ENCODE results near the gene NDST3. TPM values are rescaled to one million over a fixed set of nuclear protein-coding genes. Genes with fewer than 3 reads are reported as not detected.

NDST3 gene
- total RNA-seq = under 1 TPM; 0.09 to 0.25 TPM
- long read RNA-seq, partial matches to known transcripts = 0 of 1 reads
- long read RNA-seq, other reads (novel, unspliced or antisense) = 1 of 1 reads

- peak; percentile 36 to 39 for DNase-seq
- peak; percentile 59 for ATAC-seq
- intact Hi-C loops (cut with DNase I, micrococcal nuclease) = no loop called here
Observed at GRCh38 chr4:118034053-118034785, at the start of gene NDST3. Gene NDST3 (plus strand): TSS chr4:118034486. CDS start chr4:118053911, 19,425 bp downstream.

GRCh38 chr4:117986321-117986720 lies 48.0 kb upstream of the NDST3 start:
- DNase-seq (no peak), ATAC-seq (no peak)
- intact Hi-C loops (cut with DNase I, micrococcal nuclease) = no loop called here

- intact Hi-C loops (cut with DNase I, micrococcal nuclease) = no loop called here
- DNase-seq (no peak), ATAC-seq (no peak)
Observed at GRCh38 chr4:117987464-117987863, 46.8 kb upstream of the NDST3 start.

- ATAC-seq (no peak), DNase-seq (no peak)
- intact Hi-C loops (cut with DNase I, micrococcal nuclease) = no loop called here
Observed at GRCh38 chr4:117996891-117997290, 37.4 kb upstream of the NDST3 start.

GRCh38 chr4:118004088-118004487 lies 30.2 kb upstream of the NDST3 start:
- ATAC-seq = no peak
- intact Hi-C loops (cut with DNase I, micrococcal nuclease) = no loop called here

GRCh38 chr4:118005883-118006282 lies 28.4 kb upstream of the NDST3 start:
- no peak for DNase-seq
- intact Hi-C loops (cut with DNase I, micrococcal nuclease) = no loop called here

More at GRCh38 chr4:118004088-118004487, 30.2 kb upstream of the NDST3 start:
- no peak for DNase-seq

GRCh38 chr4:118012142-118012541 lies 22.1 kb upstream of the NDST3 start:
- DNase-seq (no peak), ATAC-seq (no peak)
- intact Hi-C loops (cut with DNase I, micrococcal nuclease) = no loop called here

More at GRCh38 chr4:118005883-118006282, 28.4 kb upstream of the NDST3 start:
- no peak for ATAC-seq

- ATAC-seq (no peak), DNase-seq (no peak)
- intact Hi-C loops (cut with DNase I, micrococcal nuclease) = no loop called here
Observed at GRCh38 chr4:118014831-118015230, 19.5 kb upstream of the NDST3 start.

- no peak for DNase-seq
- intact Hi-C loops (cut with DNase I, micrococcal nuclease) = no loop called here
- no peak for ATAC-seq
Observed at GRCh38 chr4:118018381-118019145, 15.7 kb upstream of the NDST3 start.

- intact Hi-C loops (cut with DNase I, micrococcal nuclease) = no loop called here
- no peak for DNase-seq
- no peak for ATAC-seq
Observed at GRCh38 chr4:118026806-118027205, 7.5 kb upstream of the NDST3 start.

GRCh38 chr4:118029224-118029623 lies 5.1 kb upstream of the NDST3 start:
- DNase-seq = no peak
- no peak for ATAC-seq
- intact Hi-C loops (cut with DNase I, micrococcal nuclease) = no loop called here

- intact Hi-C loops (cut with DNase I, micrococcal nuclease) = no loop called here
- ATAC-seq = no peak
- DNase-seq = no peak
Observed at GRCh38 chr4:118032691-118033090, 1.6 kb upstream of the NDST3 start.

GRCh38 chr4:118033148-118034052 lies 886 bp upstream of the NDST3 start:
- intact Hi-C loops (cut with DNase I, micrococcal nuclease) = no loop called here
- ATAC-seq = peak; percentile 98
- peak; percentile 62 to 75 for DNase-seq

GRCh38 chr4:118035309-118035708 lies 1.0 kb downstream of the NDST3 start:
- intact Hi-C loops (cut with DNase I, micrococcal nuclease) = no loop called here
- DNase-seq = no peak
- ATAC-seq = no peak

- peak in 1 of 2 donors; percentile 9 for DNase-seq
- no peak for ATAC-seq
- intact Hi-C loops (cut with DNase I, micrococcal nuclease) = no loop called here
Observed at GRCh38 chr4:118036336-118036735, 2.0 kb downstream of the NDST3 start.

- ATAC-seq (no peak), DNase-seq (no peak)
- intact Hi-C loops (cut with DNase I, micrococcal nuclease) = no loop called here
Observed at GRCh38 chr4:118037955-118038354, 3.7 kb downstream of the NDST3 start.

- ATAC-seq (no peak), DNase-seq (no peak)
- intact Hi-C loops (cut with DNase I, micrococcal nuclease) = no loop called here
Observed at GRCh38 chr4:118046323-118046722, 12.0 kb downstream of the NDST3 start.

GRCh38 chr4:118047043-118047442 lies 12.8 kb downstream of the NDST3 start:
- DNase-seq (no peak), ATAC-seq (no peak)
- intact Hi-C loops (cut with DNase I, micrococcal nuclease) = no loop called here

- intact Hi-C loops (cut with DNase I, micrococcal nuclease) = no loop called here
- no peak for DNase-seq
- no peak for ATAC-seq
Observed at GRCh38 chr4:118058955-118059354, 24.7 kb downstream of the NDST3 start.
